SK-N-SH treated with all-trans-retinoic acid at 6 μM for 48 hours (cell line): ENCODE data around the gene PRR20B.
"Not testable (repeated sequence)": the region's sequence is repeated elsewhere in the genome, so short reads cannot be mapped to it uniquely, and the experiment has no call there.

ENCODE experiments used
- ATAC-seq: fragments of 200-7000 bp; cut with Tn5 transposase; 3 replicates; pipeline ENCODE4 v1.9.1; 2020; ENCODE audit warnings: mild to moderate bottlenecking, moderate library complexity
- ARNTL ChIP-seq: fragments of 450-650 bp; formaldehyde crosslinking; IDR thresholded peaks from 2 replicates; pipeline ENCODE4 v1.5.0; 2020; ENCODE audit warnings: low read depth, mild to moderate bottlenecking, moderate library complexity, borderline replicate concordance
- BACH2 ChIP-seq: fragments of 250-450 bp; sonication (Bioruptor Pico); IDR thresholded peaks from 2 replicates; pipeline ENCODE4 v1.9.0; 2021; ENCODE audit warnings: mild to moderate bottlenecking, borderline replicate concordance
- CSDC2 ChIP-seq: fragments of 250-450 bp; sonication (Bioruptor Pico); IDR thresholded peaks from 2 replicates; pipeline ENCODE4 v1.5.0; 2020; ENCODE audit warnings: mild to moderate bottlenecking, moderate library complexity
- ESRRG ChIP-seq: fragments of 250-450 bp; sonication (Bioruptor Pico); IDR thresholded peaks from 2 replicates; pipeline ENCODE4 v1.6.1; 2021; ENCODE audit warnings: mild to moderate bottlenecking
- GLIS3 ChIP-seq: fragments of 250-450 bp; sonication (Bioruptor Pico); IDR thresholded peaks from 2 replicates; pipeline ENCODE4 v1.5.0; 2020; ENCODE audit warnings: mild to moderate bottlenecking, moderate library complexity
- ISL1 ChIP-seq: fragments of 250-450 bp; sonication (Bioruptor Pico); IDR thresholded peaks from 2 replicates; pipeline ENCODE4 v2.1.2; 2022; ENCODE audit warnings: mild to moderate bottlenecking, moderate library complexity
- OSR1 ChIP-seq: fragments of 250-450 bp; sonication (Bioruptor Pico); IDR thresholded peaks from 2 replicates; pipeline ENCODE4 v1.8.0; 2022; ENCODE audit warnings: moderate library complexity, mild to moderate bottlenecking, inconsistent platforms
- RARB ChIP-seq: fragments of 250-450 bp; sonication (Bioruptor Pico); IDR thresholded peaks from 2 replicates; pipeline ENCODE4 v1.8.0; 2021; ENCODE audit warnings: mild to moderate bottlenecking, moderate library complexity
- SNAI2 ChIP-seq: fragments of 250-450 bp; sonication (Bioruptor Pico); IDR thresholded peaks from 2 replicates; pipeline ENCODE4 v1.5.0; 2020; ENCODE audit warnings: mild to moderate bottlenecking, moderate library complexity
- TCF4 ChIP-seq: fragments of 250-450 bp; sonication (Bioruptor Pico); IDR thresholded peaks from 2 replicates; pipeline ENCODE4 v1.8.0; 2021; ENCODE audit warnings: mild to moderate bottlenecking, moderate library complexity, borderline replicate concordance
- TOX ChIP-seq: fragments of 250-450 bp; sonication (Bioruptor Pico); IDR thresholded peaks from 2 replicates; pipeline ENCODE4 v1.8.0; 2021; ENCODE audit warnings: mild to moderate bottlenecking, moderate library complexity, borderline replicate concordance
- ZC3H10 ChIP-seq: fragments of 250-450 bp; sonication (Bioruptor Pico); IDR thresholded peaks from 2 replicates; pipeline ENCODE4 v1.5.1; 2021; ENCODE audit warnings: mild to moderate bottlenecking, moderate library complexity
- ZFP3 ChIP-seq: fragments of 250-450 bp; sonication (Bioruptor Pico); IDR thresholded peaks from 2 replicates; pipeline ENCODE4 v1.5.0; 2020; ENCODE audit warnings: mild to moderate bottlenecking, moderate library complexity
- ZNF8 ChIP-seq: fragments of 450-650 bp; formaldehyde crosslinking; IDR thresholded peaks from 2 replicates; pipeline ENCODE4 v1.5.0; 2020; ENCODE audit warnings: mild to moderate bottlenecking, moderate library complexity
- TF ChIP-seq, protein P1 (sequence below): fragments of 250-450 bp; sonication (Bioruptor Pico); IDR thresholded peaks from 2 replicates; pipeline ENCODE4 v1.8.0; 2020; ENCODE audit warnings: mild to moderate bottlenecking, moderate library complexity, borderline replicate concordance
- TF ChIP-seq, protein P2 (sequence below): fragments of 250-450 bp; sonication (Bioruptor Pico); IDR thresholded peaks from 2 replicates; pipeline ENCODE4 v1.5.0; 2020; ENCODE audit warnings: mild to moderate bottlenecking, moderate library complexity
- TF ChIP-seq, protein P3 (sequence below): fragments of 250-450 bp; sonication (Bioruptor Pico); IDR thresholded peaks from 2 replicates; pipeline ENCODE4 v1.8.0; 2021; ENCODE audit warnings: low read depth, mild to moderate bottlenecking, moderate library complexity, borderline replicate concordance
- TF ChIP-seq, protein P4 (sequence below): fragments of 250-450 bp; sonication (Bioruptor Pico); IDR thresholded peaks from 2 replicates; pipeline ENCODE4 v1.5.1; 2020; ENCODE audit warnings: low read depth, mild to moderate bottlenecking, moderate library complexity
- TF ChIP-seq, protein P5 (sequence below): fragments of 250-450 bp; sonication (Bioruptor Pico); IDR thresholded peaks from 2 replicates; pipeline ENCODE4 v1.5.1; 2021; ENCODE audit warnings: mild to moderate bottlenecking, moderate library complexity

The PRR20B gene

DNA sequence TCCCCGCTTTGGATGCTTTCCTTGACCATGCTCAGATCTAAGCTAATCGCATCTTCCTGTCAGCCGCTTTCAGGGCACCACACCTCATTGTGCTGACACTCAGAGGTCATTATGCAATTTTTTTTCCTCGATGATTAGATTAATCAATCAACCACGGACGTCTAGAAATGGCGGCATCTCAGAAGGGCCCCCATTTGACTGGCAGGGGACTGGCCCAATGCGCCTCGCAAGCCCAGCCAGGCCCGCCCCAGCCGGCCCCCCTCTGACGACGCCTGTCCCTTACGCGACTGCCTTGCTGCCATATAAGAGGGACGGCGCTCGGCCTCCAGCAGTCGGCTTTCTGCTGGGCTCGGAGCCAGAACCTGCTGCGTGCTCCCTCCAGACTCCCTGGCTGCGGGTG is at the start of gene PRR20B:
TSS of gene PRR20B (plus strand) at position 301 of the 400 bp plus-strand sequence. CDS start 387 bp downstream, outside the sequence.
- ATAC-seq = not testable (repeated sequence)

DNA sequence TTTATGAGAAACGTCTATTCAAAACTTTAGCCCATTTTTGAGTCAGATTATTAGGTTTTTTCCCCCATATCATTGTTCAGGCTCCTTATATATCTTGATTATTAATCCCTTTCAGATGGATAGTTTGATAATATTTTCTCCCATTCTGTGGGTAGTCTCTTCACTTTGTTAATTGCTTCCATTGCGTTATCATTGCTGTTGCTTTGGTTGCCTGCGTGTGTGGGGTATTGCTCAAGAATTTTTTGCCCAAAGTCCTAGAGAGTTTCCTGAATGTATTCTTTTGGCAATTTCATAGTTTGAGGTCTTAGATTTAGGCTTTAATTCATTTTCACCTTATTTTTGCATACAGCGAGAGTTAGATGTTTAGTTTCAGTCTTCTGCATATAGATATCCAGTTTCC is 32.3 kb upstream of the PRR20B start:
- ATAC-seq = no peak
- no peak for TF ChIP-seq TOX
- no peak for TF ChIP-seq ESRRG
- TF ChIP-seq ARNTL (CRISPR knock-in tag) = no peak
- no peak for TF ChIP-seq RARB (CRISPR knock-in tag)
- TF ChIP-seq ZNF8 (CRISPR knock-in tag) = no peak
- TF ChIP-seq SNAI2 (CRISPR knock-in tag) = no peak
- TF ChIP-seq ISL1 (CRISPR knock-in tag) = no peak
- no peak for TF ChIP-seq TCF4

DNA sequence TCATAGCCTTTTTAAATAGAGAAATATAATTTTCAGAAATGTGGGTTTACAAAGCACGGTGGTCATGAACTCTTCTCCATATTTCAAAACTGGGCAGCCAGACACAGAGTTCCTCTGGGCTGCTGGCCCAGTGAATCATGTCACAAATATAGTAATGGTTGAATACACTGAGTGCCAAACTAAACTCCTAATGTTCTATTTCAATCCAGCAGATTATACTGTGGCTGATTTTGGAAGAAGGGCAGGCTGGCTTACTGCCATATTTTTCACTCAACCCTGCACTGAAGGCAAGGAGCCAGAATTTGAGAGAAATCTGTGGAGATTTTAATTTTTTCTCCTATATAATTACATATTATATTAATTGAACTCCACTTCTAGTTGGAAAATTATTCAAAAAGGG is 23.6 kb upstream of the PRR20B start:
- no peak for ATAC-seq
- TF ChIP-seq CSDC2 (CRISPR knock-in tag) (no peak), TCF4 (no peak), OSR1 (CRISPR knock-in tag) (no peak), ZC3H10 (CRISPR knock-in tag) (no peak), BACH2 (CRISPR knock-in tag) (no peak), ZFP3 (CRISPR knock-in tag) (no peak), GLIS3 (CRISPR knock-in tag) (no peak), SNAI2 (CRISPR knock-in tag) (no peak), ARNTL (CRISPR knock-in tag) (no peak), TOX (no peak), ZNF8 (CRISPR knock-in tag) (no peak), ISL1 (CRISPR knock-in tag) (no peak)
- TF ChIP-seq, protein P1, sequence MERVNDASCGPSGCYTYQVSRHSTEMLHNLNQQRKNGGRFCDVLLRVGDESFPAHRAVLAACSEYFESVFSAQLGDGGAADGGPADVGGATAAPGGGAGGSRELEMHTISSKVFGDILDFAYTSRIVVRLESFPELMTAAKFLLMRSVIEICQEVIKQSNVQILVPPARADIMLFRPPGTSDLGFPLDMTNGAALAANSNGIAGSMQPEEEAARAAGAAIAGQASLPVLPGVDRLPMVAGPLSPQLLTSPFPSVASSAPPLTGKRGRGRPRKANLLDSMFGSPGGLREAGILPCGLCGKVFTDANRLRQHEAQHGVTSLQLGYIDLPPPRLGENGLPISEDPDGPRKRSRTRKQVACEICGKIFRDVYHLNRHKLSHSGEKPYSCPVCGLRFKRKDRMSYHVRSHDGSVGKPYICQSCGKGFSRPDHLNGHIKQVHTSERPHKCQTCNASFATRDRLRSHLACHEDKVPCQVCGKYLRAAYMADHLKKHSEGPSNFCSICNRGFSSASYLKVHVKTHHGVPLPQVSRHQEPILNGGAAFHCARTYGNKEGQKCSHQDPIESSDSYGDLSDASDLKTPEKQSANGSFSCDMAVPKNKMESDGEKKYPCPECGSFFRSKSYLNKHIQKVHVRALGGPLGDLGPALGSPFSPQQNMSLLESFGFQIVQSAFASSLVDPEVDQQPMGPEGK (CRISPR knock-in tag) = no peak
- TF ChIP-seq, protein P2, sequence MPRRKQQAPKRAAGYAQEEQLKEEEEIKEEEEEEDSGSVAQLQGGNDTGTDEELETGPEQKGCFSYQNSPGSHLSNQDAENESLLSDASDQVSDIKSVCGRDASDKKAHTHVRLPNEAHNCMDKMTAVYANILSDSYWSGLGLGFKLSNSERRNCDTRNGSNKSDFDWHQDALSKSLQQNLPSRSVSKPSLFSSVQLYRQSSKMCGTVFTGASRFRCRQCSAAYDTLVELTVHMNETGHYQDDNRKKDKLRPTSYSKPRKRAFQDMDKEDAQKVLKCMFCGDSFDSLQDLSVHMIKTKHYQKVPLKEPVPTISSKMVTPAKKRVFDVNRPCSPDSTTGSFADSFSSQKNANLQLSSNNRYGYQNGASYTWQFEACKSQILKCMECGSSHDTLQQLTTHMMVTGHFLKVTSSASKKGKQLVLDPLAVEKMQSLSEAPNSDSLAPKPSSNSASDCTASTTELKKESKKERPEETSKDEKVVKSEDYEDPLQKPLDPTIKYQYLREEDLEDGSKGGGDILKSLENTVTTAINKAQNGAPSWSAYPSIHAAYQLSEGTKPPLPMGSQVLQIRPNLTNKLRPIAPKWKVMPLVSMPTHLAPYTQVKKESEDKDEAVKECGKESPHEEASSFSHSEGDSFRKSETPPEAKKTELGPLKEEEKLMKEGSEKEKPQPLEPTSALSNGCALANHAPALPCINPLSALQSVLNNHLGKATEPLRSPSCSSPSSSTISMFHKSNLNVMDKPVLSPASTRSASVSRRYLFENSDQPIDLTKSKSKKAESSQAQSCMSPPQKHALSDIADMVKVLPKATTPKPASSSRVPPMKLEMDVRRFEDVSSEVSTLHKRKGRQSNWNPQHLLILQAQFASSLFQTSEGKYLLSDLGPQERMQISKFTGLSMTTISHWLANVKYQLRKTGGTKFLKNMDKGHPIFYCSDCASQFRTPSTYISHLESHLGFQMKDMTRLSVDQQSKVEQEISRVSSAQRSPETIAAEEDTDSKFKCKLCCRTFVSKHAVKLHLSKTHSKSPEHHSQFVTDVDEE (CRISPR knock-in tag) = no peak
- TF ChIP-seq, protein P3, sequence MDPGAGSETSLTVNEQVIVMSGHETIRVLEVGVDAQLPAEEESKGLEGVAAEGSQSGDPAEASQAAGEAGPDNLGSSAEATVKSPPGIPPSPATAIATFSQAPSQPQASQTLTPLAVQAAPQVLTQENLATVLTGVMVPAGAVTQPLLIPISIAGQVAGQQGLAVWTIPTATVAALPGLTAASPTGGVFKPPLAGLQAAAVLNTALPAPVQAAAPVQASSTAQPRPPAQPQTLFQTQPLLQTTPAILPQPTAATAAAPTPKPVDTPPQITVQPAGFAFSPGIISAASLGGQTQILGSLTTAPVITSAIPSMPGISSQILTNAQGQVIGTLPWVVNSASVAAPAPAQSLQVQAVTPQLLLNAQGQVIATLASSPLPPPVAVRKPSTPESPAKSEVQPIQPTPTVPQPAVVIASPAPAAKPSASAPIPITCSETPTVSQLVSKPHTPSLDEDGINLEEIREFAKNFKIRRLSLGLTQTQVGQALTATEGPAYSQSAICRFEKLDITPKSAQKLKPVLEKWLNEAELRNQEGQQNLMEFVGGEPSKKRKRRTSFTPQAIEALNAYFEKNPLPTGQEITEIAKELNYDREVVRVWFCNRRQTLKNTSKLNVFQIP (CRISPR knock-in tag) = no peak

DNA sequence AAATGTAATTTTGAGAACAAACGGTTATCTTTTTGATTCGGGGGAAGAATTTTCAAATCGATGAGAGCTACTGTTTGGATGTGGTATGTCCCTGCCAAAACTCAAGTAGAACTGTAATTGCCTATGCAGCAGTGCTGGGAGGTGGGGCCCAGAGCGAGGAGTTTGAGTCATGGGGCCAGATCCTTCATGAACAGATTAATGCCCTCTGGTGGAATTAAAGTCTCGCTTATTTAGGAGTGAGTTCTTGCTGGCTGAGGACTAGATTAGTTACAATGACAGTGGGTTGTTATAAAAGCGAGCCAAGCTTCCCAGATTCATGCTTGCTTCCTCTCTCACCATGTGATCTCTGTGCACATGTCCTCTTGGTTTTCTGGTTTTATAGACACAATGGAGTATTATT is 18.4 kb upstream of the PRR20B start:
- TF ChIP-seq, protein P4, sequence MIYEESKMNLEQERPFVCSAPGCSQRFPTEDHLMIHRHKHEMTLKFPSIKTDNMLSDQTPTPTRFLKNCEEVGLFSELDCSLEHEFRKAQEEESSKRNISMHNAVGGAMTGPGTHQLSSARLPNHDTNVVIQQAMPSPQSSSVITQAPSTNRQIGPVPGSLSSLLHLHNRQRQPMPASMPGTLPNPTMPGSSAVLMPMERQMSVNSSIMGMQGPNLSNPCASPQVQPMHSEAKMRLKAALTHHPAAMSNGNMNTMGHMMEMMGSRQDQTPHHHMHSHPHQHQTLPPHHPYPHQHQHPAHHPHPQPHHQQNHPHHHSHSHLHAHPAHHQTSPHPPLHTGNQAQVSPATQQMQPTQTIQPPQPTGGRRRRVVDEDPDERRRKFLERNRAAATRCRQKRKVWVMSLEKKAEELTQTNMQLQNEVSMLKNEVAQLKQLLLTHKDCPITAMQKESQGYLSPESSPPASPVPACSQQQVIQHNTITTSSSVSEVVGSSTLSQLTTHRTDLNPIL = no peak
- TF ChIP-seq, protein P5, sequence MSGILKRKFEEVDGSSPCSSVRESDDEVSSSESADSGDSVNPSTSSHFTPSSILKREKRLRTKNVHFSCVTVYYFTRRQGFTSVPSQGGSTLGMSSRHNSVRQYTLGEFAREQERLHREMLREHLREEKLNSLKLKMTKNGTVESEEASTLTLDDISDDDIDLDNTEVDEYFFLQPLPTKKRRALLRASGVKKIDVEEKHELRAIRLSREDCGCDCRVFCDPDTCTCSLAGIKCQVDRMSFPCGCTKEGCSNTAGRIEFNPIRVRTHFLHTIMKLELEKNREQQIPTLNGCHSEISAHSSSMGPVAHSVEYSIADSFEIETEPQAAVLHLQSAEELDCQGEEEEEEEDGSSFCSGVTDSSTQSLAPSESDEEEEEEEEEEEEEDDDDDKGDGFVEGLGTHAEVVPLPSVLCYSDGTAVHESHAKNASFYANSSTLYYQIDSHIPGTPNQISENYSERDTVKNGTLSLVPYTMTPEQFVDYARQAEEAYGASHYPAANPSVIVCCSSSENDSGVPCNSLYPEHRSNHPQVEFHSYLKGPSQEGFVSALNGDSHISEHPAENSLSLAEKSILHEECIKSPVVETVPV (CRISPR knock-in tag) = no peak
- TF ChIP-seq BACH2 (CRISPR knock-in tag) (no peak), OSR1 (CRISPR knock-in tag) (no peak), ESRRG (no peak), ARNTL (CRISPR knock-in tag) (no peak)
- TF ChIP-seq, protein P2 (CRISPR knock-in tag) = no peak
- ATAC-seq = no peak
